ENCODE data around the gene WWP2. TPM values are rescaled to one million over a fixed set of nuclear protein-coding genes. Genes with fewer than 3 reads are reported as not detected.
"Not testable (repeated sequence)": the region's sequence is repeated elsewhere in the genome, so short reads cannot be mapped to it uniquely, and the experiment has no call there.

Gene WWP2
- total RNA-seq, 2 experiments from 2014 or later: 41.9 to 43.0 TPM

GRCh38 chr16:69821844-69822173 is 59.7 kb downstream of the WWP2 start:
- no peaks in the 10 kb centered on the region for H3K4me1 Mint-ChIP-seq (ENCODE audit: low read depth)
- H3K9me3 Mint-ChIP-seq: no peaks in the 10 kb centered on the region
- no peak overlapping the region for H3K27ac ChIP-seq (ENCODE audit: low read depth in 1 of 2, low read length in 2 of 2)
- CTCF ChIA-PET: no interaction called here
- no peak overlapping the region for H3K27ac Mint-ChIP-seq
- no peak for TF ChIP-seq CTCF (IDR thresholded peaks at IDR 0.05)
- H3K36me3 Mint-ChIP-seq (ENCODE audit: low read depth): peaks cover 47% of the 10 kb centered on the region
- POLR2A ChIA-PET: no interaction called here
- ATAC-seq (ENCODE audit: poor library complexity) (no peak), DNase-seq (no peak)
- H3K4me1 ChIP-seq (ENCODE audit: insufficient read depth, low read length): no peaks in the 10 kb centered on the region
- H3K4me3 Mint-ChIP-seq: no peak overlapping the region
- no peaks in the 10 kb centered on the region for H3K27me3 Mint-ChIP-seq
- no peak overlapping the region for H3K4me3 ChIP-seq (ENCODE audit: low read length)
- intact Hi-C loops (cut with DNase I, micrococcal nuclease): no loop called here
- H3K9me3 ChIP-seq (ENCODE audit: control insufficient read depth in 1 of 2, insufficient read depth in 1 of 2, low read length in 2 of 2): no peaks in the 10 kb centered on the region
- peaks cover 39% of the 10 kb centered on the region for H3K36me3 ChIP-seq (ENCODE audit: insufficient read depth, low read length)
- H3K27me3 ChIP-seq (ENCODE audit: control insufficient read depth in 1 of 2, insufficient read depth in 2 of 2, low read length in 2 of 2): no peaks in the 10 kb centered on the region

GRCh38 chr16:69822174-69822935 is 60.2 kb downstream of the WWP2 start:
- no peak for TF ChIP-seq CTCF (IDR thresholded peaks at IDR 0.05)
- H3K36me3 Mint-ChIP-seq (ENCODE audit: low read depth): peaks cover 47% of the 10 kb centered on the region
- H3K4me1 Mint-ChIP-seq (ENCODE audit: low read depth): no peaks in the 10 kb centered on the region
- Histone ChIP-seq H3K36me3 (ENCODE audit: insufficient read depth, low read length) (peaks cover 40% of the 10 kb centered on the region), H3K4me1 (ENCODE audit: insufficient read depth, low read length) (no peaks in the 10 kb centered on the region), H3K9me3 (ENCODE audit: control insufficient read depth in 1 of 2, insufficient read depth in 1 of 2, low read length in 2 of 2) (no peaks in the 10 kb centered on the region), H3K4me3 (ENCODE audit: low read length) (no peak overlapping the region), H3K27me3 (ENCODE audit: control insufficient read depth in 1 of 2, insufficient read depth in 2 of 2, low read length in 2 of 2) (no peaks in the 10 kb centered on the region), H3K27ac (ENCODE audit: low read depth in 1 of 2, low read length in 2 of 2) (no peak overlapping the region)
- H3K27me3 Mint-ChIP-seq: no peaks in the 10 kb centered on the region
- DNase-seq (no peak), ATAC-seq (ENCODE audit: poor library complexity) (no peak)
- no peak overlapping the region for H3K4me3 Mint-ChIP-seq
- no peaks in the 10 kb centered on the region for H3K9me3 Mint-ChIP-seq
- POLR2A ChIA-PET: no interaction called here
- no peak overlapping the region for H3K27ac Mint-ChIP-seq
- CTCF ChIA-PET: no interaction called here
- intact Hi-C loops (cut with DNase I, micrococcal nuclease): no loop called here

GRCh38 chr16:69823831-69824563 is 61.9 kb downstream of the WWP2 start:
- DNase-seq (no peak), ATAC-seq (ENCODE audit: poor library complexity) (no peak)
- ChIA-PET CTCF (interaction anchor here (0.6 kb wide), 1 partner anchor 69 kb away, joined by 5 read pairs; the partner anchor contains the start of gene NOB1), POLR2A (no interaction called here)
- no peak overlapping the region for H3K4me3 ChIP-seq (ENCODE audit: low read length)
- H3K27me3 ChIP-seq (ENCODE audit: control insufficient read depth in 1 of 2, insufficient read depth in 2 of 2, low read length in 2 of 2): no peaks in the 10 kb centered on the region
- Mint-ChIP-seq H3K9me3 (no peaks in the 10 kb centered on the region), H3K27ac (no peak overlapping the region), H3K4me1 (ENCODE audit: low read depth) (no peaks in the 10 kb centered on the region), H3K4me3 (no peak overlapping the region), H3K36me3 (ENCODE audit: low read depth) (peaks cover 49% of the 10 kb centered on the region), H3K27me3 (no peaks in the 10 kb centered on the region)
- no peak overlapping the region for H3K27ac ChIP-seq (ENCODE audit: low read depth in 1 of 2, low read length in 2 of 2)
- no peak for TF ChIP-seq CTCF (IDR thresholded peaks at IDR 0.05)
- H3K9me3 ChIP-seq (ENCODE audit: control insufficient read depth in 1 of 2, insufficient read depth in 1 of 2, low read length in 2 of 2): no peaks in the 10 kb centered on the region
- peaks cover 46% of the 10 kb centered on the region for H3K36me3 ChIP-seq (ENCODE audit: insufficient read depth, low read length)
- no peaks in the 10 kb centered on the region for H3K4me1 ChIP-seq (ENCODE audit: insufficient read depth, low read length)
- intact Hi-C loops (cut with DNase I, micrococcal nuclease): no loop called here

GRCh38 chr16:69824564-69825142 is 62.5 kb downstream of the WWP2 start:
- CTCF ChIA-PET: interaction anchor here (0.6 kb wide), 1 partner anchor 70 kb away, joined by 5 read pairs; the partner anchor contains the start of gene NOB1
- DNase-seq; H3K4me3 Mint-ChIP-seq; H3K9me3 Mint-ChIP-seq; intact Hi-C loops (cut with DNase I, micrococcal nuclease); ATAC-seq (ENCODE audit: poor library complexity); H3K4me1 Mint-ChIP-seq (ENCODE audit: low read depth); H3K9me3 ChIP-seq (ENCODE audit: control insufficient read depth in 1 of 2, insufficient read depth in 1 of 2, low read length in 2 of 2); H3K4me1 ChIP-seq (ENCODE audit: insufficient read depth, low read length); H3K27me3 Mint-ChIP-seq; H3K4me3 ChIP-seq (ENCODE audit: low read length); POLR2A ChIA-PET; H3K27ac Mint-ChIP-seq; H3K27ac ChIP-seq (ENCODE audit: low read depth in 1 of 2, low read length in 2 of 2); H3K27me3 ChIP-seq (ENCODE audit: control insufficient read depth in 1 of 2, insufficient read depth in 2 of 2, low read length in 2 of 2): not testable (repeated sequence)
- H3K36me3 Mint-ChIP-seq (ENCODE audit: low read depth): peaks cover 49% of the 10 kb centered on the region
- peaks cover 48% of the 10 kb centered on the region for H3K36me3 ChIP-seq (ENCODE audit: insufficient read depth, low read length)
